EL (cell line): Measurements from ENCODE around the gene VHLL.

Experiments
- DNase-seq: peaks from one replicate; pipeline ENCODE4 v3.0.0-alpha.2; 2016

Gene VHLL

DNA sequence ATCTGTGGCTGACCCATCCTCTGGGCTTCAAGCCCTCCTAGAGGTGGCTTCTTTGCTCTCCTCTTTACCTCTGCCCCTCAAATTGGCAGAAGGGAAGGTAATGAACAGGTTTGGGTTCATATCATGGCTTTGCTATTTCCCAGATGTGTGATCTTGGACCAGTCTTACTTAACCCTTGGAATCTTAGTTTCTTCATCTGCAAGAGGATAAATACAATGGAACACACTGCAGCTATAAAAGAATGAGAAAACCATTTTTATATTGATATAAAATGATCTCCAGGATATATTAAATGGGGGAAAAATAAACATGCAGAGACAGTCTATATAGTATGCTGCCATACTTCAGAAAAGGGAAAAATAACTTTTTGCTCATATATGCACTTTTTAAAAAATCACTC lies 9.2 kb downstream of the VHLL start:
- no peak for DNase-seq

DNA sequence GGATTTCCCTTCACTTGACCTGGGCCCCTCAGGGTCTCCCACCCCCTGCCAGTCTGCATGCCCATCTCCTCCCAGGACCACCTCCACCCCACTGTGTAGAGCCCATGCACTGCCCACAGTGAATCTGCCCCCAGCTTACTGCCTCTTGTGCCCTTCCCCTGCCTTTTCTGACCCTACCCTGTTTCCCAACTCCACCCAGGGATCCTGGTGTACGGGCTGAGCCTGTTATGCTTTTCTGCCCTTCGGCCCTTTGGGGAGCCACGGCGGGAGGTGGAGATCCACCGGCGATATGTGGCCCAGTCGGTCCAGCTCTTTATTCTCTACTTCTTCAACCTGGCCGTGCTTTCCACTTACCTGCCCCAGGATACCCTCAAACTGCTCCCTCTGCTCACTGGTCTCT lies 13.0 kb downstream of the VHLL start:
- DNase-seq = no peak

GRCh38 chr1:156285437-156285836 lies 13.7 kb downstream of the VHLL start:
- DNase-seq = no peak

DNA sequence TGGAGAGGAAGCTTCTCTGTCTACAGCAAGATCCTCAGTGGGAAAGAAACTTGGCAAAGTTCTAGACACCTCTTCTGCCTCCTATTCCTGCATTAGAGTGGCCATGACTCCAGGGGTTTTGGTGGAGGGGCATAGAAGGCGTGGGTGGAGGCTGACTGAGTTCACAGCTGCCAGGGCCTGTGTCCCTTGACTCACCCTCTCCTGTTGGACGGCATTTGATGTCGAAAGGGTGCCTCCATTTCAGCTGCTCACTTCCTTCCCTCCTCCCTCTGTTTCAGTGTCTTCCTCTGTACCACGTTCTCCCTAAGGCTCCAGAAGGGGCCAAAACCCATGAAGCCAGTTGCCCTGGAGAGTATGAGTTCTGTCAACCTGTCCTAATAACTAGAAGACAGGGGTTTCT lies 14.3 kb downstream of the VHLL start:
- DNase-seq = peak; percentile 18

GRCh38 chr1:156284112-156284511 lies 15.0 kb downstream of the VHLL start, which contains the start of gene TMEM79:
Gene TMEM79, plus strand, starts transcription at chr1:156284325. Its CDS starts 902 bp downstream, at chr1:156285227.
- DNase-seq = no peak

DNA sequence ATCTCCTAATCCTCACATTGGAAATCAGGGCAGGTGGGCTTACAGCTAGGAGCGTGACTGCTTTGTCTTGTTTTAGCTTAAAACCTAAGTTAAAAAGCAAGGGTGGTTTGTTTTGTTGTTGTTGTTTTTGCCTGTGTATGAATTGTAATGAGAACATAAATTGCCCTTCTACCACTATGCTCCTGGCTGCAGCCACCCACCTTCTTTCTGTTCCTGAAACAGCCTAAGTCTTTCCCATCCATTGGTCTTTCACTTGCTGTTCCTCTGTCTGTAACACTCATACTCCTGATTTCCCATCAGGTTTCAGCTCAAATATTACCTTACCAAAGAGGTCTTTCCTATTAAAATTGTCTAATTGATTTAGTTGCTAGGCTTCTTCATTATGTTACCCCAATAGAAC lies 15.6 kb downstream of the VHLL start:
- DNase-seq = no peak

- peak; percentile 99 for DNase-seq
Measured at GRCh38 chr1:156282479-156283222, 16.5 kb downstream of the VHLL start, which contains the start of gene SMG5. Gene SMG5, minus strand, starts transcription at chr1:156282825. Its CDS starts 145 bp downstream, at chr1:156282680.

GRCh38 chr1:156281693-156282478 lies 17.2 kb downstream of the VHLL start:
- DNase-seq = peak; percentile 35

GRCh38 chr1:156281281-156281680 lies 17.8 kb downstream of the VHLL start:
- peak; percentile 68 for DNase-seq

DNA sequence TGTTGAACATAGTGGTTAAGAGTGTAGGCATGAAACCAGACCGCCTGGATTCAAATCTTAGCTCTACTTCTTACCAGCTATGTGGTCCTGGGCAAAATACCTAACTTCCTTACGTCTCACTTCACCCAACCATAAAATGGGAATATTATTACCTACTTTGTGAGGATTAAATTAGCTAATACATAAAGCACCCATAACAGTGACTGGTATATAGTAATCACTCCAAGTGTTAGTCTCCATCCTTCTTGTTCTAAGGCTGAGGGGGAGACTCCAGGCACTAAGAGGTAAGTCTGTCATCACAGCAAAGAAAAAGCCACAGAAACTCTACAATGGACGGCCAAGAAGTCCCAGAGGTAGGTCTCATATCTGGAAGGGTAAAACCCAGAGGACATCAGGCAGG lies 19.3 kb downstream of the VHLL start:
- no peak for DNase-seq

DNA sequence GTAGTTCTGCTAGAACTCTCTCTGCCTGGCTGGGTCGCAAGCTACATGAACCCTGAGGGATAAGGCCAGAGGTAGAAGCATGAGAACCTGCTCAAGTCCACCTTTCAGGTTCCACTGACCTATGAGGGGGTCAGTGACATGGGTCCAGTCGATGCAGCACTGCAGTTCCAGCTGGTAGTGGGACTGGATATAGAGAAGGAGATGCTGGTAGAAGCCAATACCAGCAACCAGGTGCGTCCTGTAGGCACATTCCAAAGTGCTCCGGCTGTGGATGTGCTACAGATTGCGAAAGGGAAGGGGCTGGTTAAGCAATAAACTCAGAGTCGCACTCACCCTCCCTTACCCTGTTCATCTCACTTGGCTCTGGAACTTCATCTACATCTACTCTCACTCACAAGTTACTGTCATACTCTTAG lies 22.1 kb downstream of the VHLL start:
- DNase-seq = no peak

DNA sequence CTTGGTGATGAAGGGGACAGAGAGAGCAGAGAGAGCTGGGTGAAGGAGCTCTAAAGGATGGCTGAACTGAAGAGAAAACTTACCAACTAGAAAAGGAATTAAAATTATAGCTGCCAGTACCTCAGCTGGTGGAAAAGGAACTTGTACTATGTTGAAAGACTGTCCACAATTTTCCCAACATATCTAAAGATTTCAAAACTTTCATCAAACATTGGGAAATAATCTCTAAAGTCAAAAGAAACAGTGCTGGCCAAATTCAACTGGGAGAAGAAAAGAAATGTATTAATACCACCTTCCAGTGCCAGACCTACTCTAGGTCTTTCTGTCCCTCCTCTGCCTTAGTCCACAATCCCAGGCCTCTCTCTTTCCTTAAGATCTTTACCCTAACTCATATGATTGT lies 22.6 kb downstream of the VHLL start:
- DNase-seq = no peak

GRCh38 chr1:156270314-156270713 lies 28.8 kb downstream of the VHLL start:
- DNase-seq = no peak

GRCh38 chr1:156268336-156268735 lies 30.8 kb downstream of the VHLL start:
- peak; percentile 39 for DNase-seq

- no peak for DNase-seq
Measured at GRCh38 chr1:156266051-156266450, 33.1 kb downstream of the VHLL start.

DNA sequence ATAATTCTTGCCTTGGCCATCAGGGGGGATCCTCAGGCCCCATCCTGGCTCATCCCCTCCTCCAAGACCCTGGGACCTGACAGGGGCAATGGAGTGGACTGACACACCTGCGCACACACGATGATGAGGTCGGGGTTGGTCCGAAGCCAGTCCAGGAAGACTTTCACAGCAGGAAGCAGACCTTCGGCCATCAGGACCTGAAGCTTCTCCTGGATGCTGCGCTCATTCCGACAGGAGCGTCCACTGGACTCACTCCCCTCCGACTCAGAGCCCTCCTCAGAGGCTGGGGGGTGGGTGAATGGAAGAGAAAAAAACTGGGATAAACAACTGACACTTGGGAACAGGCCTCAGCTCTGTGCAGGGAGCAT lies 35.8 kb downstream of the VHLL start:
- DNase-seq = no peak

- peak; percentile 85 for DNase-seq
Measured at GRCh38 chr1:156262461-156263287, 36.4 kb downstream of the VHLL start.

GRCh38 chr1:156260896-156261295 lies 38.2 kb downstream of the VHLL start:
- DNase-seq = no peak

GRCh38 chr1:156259805-156260204 lies 39.3 kb downstream of the VHLL start:
- no peak for DNase-seq

GRCh38 chr1:156258859-156259258 lies 40.2 kb downstream of the VHLL start:
- DNase-seq = no peak

DNA sequence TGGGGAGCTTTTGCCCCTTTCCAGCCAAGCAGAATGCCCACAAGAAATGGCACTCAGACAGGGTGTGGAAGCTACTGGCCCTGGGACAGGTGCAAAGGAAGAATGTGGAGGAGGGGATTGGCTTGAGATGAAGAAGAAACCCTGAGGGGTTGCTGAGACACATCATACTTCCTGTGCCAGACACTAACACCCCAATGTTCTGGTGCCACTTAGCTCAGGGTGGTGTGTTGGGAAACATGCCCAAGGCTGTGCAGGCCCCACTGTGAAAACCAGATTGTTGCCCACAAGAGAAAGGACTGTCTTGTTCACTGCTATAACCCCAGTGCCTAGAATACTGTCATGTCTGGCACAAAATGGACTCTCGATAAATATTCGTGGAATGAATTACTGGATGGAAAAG lies 41.4 kb downstream of the VHLL start:
- no peak for DNase-seq

DNA sequence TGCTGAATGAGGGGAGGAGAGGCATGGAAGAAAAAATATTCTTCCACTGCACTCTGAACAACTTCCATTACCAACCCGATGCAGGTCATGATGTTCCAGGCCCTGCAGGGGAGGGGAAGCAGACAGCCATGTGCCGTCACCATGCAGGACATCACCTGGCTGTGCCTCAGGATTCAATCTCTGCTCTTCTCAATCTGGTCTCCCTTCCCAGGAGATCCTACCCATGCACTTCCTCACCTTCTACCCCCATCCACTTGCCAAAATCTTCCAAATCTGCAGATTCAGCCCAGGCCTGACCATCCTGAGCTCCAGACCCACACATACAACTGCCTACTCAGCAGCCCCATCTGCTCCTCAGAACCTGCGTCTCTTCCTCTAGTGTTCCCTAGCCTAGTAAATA lies 45.5 kb downstream of the VHLL start:
- no peak for DNase-seq

DNA sequence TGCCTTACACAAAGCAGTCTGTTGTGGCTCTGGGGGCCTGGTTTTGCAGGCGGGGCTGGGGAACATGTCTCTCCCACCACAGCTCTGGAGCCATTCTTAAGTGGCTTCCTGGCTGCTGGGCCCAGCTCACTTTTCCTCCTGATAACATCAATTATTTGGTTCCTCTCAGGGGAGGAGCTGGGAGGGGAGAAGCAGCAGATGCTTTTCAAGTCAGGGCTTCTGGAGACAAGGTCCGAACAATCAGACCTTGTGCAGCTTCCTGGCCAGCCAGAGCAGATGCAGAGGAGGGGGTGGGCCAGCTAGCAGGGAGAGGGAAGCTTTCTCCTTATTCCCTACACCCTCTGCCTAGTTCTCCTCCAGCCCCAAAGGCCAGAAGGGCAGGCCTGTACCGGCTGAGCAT lies 47.6 kb downstream of the VHLL start:
- DNase-seq = no peak
